K562 (cell line): ENCODE results near the gene CRK. TPM values are rescaled to one million over a fixed set of nuclear protein-coding genes. Genes with fewer than 3 reads are reported as not detected.

Experiments
- ARID2 ChIP-seq: fragments of 450-650 bp; IDR thresholded peaks from 2 replicates; pipeline ENCODE4 v1.6.1; 2017; ENCODE audit warnings: antibody characterized with exemption, mild to moderate bottlenecking
- CBFA2T3 ChIP-seq: fragments of 450-650 bp; IDR thresholded peaks from 2 replicates; pipeline ENCODE4 v1.6.1; 2017
- DNMT1 ChIP-seq: fragments of 450-650 bp; IDR thresholded peaks from 2 replicates; pipeline ENCODE4 v1.6.1; 2016; ENCODE audit warnings: antibody characterized with exemption, mild to moderate bottlenecking
- EHMT2 ChIP-seq: fragments of 450-650 bp; IDR thresholded peaks from 2 replicates; pipeline ENCODE4 v1.6.1; 2018; ENCODE audit warnings: antibody characterized with exemption
- FOS ChIP-seq: IDR thresholded peaks from 3 replicates; pipeline ENCODE4 v1.6.1; 2011; ENCODE audit not compliant: insufficient read length; ENCODE audit errors: extremely low read depth
- KDM1A ChIP-seq, 2 experiments: fragments of 450-650 bp; IDR thresholded peaks; 2 replicates each; pipeline ENCODE4 v1.6.1; 2016; ENCODE audit warnings: mild to moderate bottlenecking in 2 of 2
- PHB2 ChIP-seq: fragments of 450-650 bp; IDR thresholded peaks from 2 replicates; pipeline ENCODE4 v1.6.1; 2017; ENCODE audit warnings: low read depth
- POLR2G ChIP-seq: fragments of 200-400 bp; formaldehyde crosslinking; IDR thresholded peaks from 2 replicates; pipeline ENCODE4 v1.6.1; 2017; ENCODE audit warnings: low read depth, mild to moderate bottlenecking, antibody characterized with exemption, low read length, moderate library complexity
- RBM17 ChIP-seq: fragments of 200-400 bp; formaldehyde crosslinking; IDR thresholded peaks from 2 replicates; pipeline ENCODE4 v1.6.1; 2017; ENCODE audit warnings: low read depth, mild to moderate bottlenecking, low read length, borderline replicate concordance
- SNIP1 ChIP-seq: fragments of 450-650 bp; IDR thresholded peaks from 2 replicates; pipeline ENCODE4 v1.7.1; 2017; ENCODE audit warnings: low read depth, mild to moderate bottlenecking
- TAF7 ChIP-seq: fragments of 450-650 bp; IDR thresholded peaks from 2 replicates; pipeline ENCODE4 v1.6.1; 2016; ENCODE audit warnings: missing genetic modification characterization, missing compliant biosample characterization
- TBL1XR1 ChIP-seq, 2 experiments: IDR thresholded peaks; 2 replicates each; pipeline ENCODE4 v1.6.1; 2012; ENCODE audit warnings: improper control_type of control experiment in 2 of 2, low read length in 2 of 2, mild to moderate bottlenecking in 1 of 2
- XRCC4 ChIP-seq: IDR thresholded peaks from one replicate; pipeline ENCODE4 v1.6.1; 2011; ENCODE audit not compliant: insufficient read depth, insufficient read length; ENCODE audit errors: extremely low read depth
- ZNF274 ChIP-seq: IDR thresholded peaks from 2 replicates; pipeline ENCODE4 v1.6.1; 2011; ENCODE audit warnings: low read depth, mild to moderate bottlenecking, low read length, moderate library complexity, borderline replicate concordance
- ZNF311 ChIP-seq: fragments of 250-450 bp; sonication (Bioruptor Pico); IDR thresholded peaks from 2 replicates; pipeline ENCODE4 v1.4.0; 2020; ENCODE audit warnings: mild to moderate bottlenecking, moderate library complexity
- ZNF407 ChIP-seq: fragments of 450-650 bp; IDR thresholded peaks from 2 replicates; pipeline ENCODE4 v1.6.1; 2016; ENCODE audit warnings: low read depth
- ZNF445 ChIP-seq: fragments of 250-450 bp; sonication (Bioruptor Pico); IDR thresholded peaks from 2 replicates; pipeline ENCODE4 v1.4.0; 2020; ENCODE audit warnings: low read depth, mild to moderate bottlenecking, moderate library complexity
- ZNF780A ChIP-seq: fragments of 250-450 bp; sonication (Bioruptor Pico); IDR thresholded peaks from 2 replicates; pipeline ENCODE4 v1.5.0; 2021; ENCODE audit warnings: mild to moderate bottlenecking
- ZNF785 ChIP-seq: fragments of 250-450 bp; sonication (Bioruptor Pico); IDR thresholded peaks from 2 replicates; pipeline ENCODE4 v1.4.0; 2020; ENCODE audit warnings: mild to moderate bottlenecking
- polyA plus RNA-seq, 8 experiments: library from polyadenylated mRNA; depleted of rRNA in 4 of 8; stranded (reverse) in 5 of 8; unstranded in 3 of 8; fragments of >200 nt; fragmentation: Nextera tagmentation in 2 of 8; fragmentation: Illumina TruSeq in 1 of 8; extraction: Ambion mirVana in 2 of 8; extraction: Trizol in 1 of 8; gene quantifications; 2 replicates each; pipeline versions ENCODE4 v1.2.1 to v1.2.3, GENCODE V29; 2011 to 2014; ENCODE audit warnings: inconsistent platforms in 1 of 8, missing spikeins in 1 of 8
- total RNA-seq, 7 experiments: library from RNA; depleted of rRNA in 6 of 7; stranded (reverse); fragments of >200 nt in 6 of 7; fragmentation: Illumina TruSeq in 2 of 7; extraction: Trizol in 2 of 7; gene quantifications; 2 replicates each; pipeline versions ENCODE4 v1.2.1 to v1.2.3, GENCODE V29; 2011 to 2021; ENCODE audit warnings: low replicate concordance in 1 of 7
- TF ChIP-seq, protein P1 (sequence below): fragments of 250-450 bp; sonication (Bioruptor Pico); IDR thresholded peaks from 2 replicates; pipeline ENCODE4 v1.4.0; 2020; ENCODE audit warnings: mild to moderate bottlenecking, moderate library complexity, borderline replicate concordance

CRK gene
- total and polyA plus RNA-seq, 9 of the 15 experiments (the other 6 are each of a cell fraction or from before 2014, with no cell fraction given), result 13.1 to 40.2 (median 26.1) TPM

DNA sequence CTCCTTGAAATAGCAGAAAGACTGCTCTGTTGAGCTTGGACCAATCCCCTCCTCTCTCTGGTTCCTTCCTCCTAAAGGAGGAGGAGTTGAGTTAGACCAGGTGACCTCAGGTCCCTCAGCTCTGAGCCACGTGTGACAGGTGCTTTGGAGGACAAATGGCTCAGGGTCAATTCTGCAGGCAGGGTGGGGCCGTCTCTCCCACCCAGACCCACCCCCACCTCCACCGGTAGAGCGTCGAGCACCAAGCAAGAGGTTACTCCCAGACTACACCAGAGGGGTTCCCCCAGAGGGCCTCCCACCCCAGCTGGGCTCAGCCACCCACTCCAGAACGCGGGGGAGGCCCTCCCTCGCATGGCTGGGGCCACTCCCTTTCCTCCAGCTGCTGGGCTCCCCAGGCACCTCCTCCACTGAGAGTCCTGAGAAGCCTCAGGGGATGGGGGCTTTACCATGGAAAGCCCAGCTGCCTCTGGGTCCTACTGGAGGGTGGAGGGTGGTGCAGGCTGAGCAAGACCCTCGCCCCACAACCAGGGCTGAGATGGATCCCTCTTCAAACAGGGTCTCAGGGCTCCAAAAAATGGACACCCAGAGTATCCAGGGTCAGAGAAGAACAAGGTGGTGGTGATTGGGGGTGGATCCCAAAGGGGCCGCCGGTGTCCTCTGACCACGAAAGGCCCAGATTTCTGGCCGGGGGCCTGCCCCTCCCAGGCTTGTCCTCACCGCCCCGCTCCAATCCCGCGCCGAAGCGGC lies 28.8 kb upstream of the CRK start (continued):
- TF ChIP-seq ZNF407, result no peak
- no peak for TF ChIP-seq ZNF780A
- TF ChIP-seq, protein P1, sequence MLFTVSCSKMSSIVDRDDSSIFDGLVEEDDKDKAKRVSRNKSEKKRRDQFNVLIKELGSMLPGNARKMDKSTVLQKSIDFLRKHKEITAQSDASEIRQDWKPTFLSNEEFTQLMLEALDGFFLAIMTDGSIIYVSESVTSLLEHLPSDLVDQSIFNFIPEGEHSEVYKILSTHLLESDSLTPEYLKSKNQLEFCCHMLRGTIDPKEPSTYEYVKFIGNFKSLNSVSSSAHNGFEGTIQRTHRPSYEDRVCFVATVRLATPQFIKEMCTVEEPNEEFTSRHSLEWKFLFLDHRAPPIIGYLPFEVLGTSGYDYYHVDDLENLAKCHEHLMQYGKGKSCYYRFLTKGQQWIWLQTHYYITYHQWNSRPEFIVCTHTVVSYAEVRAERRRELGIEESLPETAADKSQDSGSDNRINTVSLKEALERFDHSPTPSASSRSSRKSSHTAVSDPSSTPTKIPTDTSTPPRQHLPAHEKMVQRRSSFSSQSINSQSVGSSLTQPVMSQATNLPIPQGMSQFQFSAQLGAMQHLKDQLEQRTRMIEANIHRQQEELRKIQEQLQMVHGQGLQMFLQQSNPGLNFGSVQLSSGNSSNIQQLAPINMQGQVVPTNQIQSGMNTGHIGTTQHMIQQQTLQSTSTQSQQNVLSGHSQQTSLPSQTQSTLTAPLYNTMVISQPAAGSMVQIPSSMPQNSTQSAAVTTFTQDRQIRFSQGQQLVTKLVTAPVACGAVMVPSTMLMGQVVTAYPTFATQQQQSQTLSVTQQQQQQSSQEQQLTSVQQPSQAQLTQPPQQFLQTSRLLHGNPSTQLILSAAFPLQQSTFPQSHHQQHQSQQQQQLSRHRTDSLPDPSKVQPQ, result no peak
- TF ChIP-seq FOS, result no peak
- TF ChIP-seq ZNF311 (CRISPR knock-in tag), result no peak
- peak; percentile 51 for TF ChIP-seq CBFA2T3
- TF ChIP-seq TBL1XR1 (IDR thresholded peaks at IDR 0.05; ENCODE audit: low read length in 2 of 2), result no peak
- TF ChIP-seq DNMT1, result no peak
- no peak for TF ChIP-seq PHB2
- TF ChIP-seq KDM1A (IDR thresholded peaks at IDR 0.05), result peak in 1 of 2 experiments; percentile 28; a peak in 1 of 4 replicates
- no peak for TF ChIP-seq TAF7
- TF ChIP-seq SNIP1, result no peak
- TF ChIP-seq POLR2G, result no peak; the same call in 1 of the 2 replicates
- no peak for TF ChIP-seq ARID2
- no peak for TF ChIP-seq XRCC4
- no peak for TF ChIP-seq ZNF274
- TF ChIP-seq RBM17, result no peak
- TF ChIP-seq EHMT2, result no peak
- TF ChIP-seq ZNF445 (CRISPR knock-in tag), result no peak
- no peak for TF ChIP-seq ZNF785
